ENCODE measurements around the gene SGTA. TPM values are rescaled to one million over a fixed set of nuclear protein-coding genes. Genes with fewer than 3 reads are reported as not detected.

The SGTA gene
- total and polyA plus RNA-seq, 7 donors = 63.4 to 186 (median 99.1) TPM

DNA sequence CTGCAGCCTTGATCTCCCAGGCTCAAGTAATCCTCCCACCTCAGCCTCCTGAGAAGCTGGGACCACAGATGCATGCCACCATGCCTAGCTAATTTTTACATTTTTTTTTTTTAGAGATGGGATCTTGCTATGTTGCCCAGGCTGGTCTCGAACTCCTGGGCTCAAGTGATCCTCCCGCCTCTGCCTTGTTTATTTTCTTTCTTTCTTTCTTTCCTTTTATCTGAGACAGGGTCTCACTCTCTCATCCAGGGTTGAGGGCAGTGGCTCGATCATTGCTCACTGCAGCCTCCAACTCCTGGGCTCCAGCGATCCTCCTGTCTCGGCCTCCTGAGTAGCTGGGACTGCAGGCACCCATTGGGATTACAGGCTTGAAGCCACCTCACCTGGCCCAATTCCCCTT lies 76.8 kb downstream of the SGTA start:
- H3K27ac ChIP-seq = no peak overlapping the region
- H3K27me3 ChIP-seq (ENCODE audit: insufficient read depth in 3 of 3, low read length in 2 of 3) = peaks cover 0 to 2% (median 0%) of the 10 kb centered on the region in 3 donors
- intact Hi-C loops (cut with DNase I) = no loop called here
- H3K4me3 ChIP-seq = no peak overlapping the region
- TF ChIP-seq, protein P1, sequence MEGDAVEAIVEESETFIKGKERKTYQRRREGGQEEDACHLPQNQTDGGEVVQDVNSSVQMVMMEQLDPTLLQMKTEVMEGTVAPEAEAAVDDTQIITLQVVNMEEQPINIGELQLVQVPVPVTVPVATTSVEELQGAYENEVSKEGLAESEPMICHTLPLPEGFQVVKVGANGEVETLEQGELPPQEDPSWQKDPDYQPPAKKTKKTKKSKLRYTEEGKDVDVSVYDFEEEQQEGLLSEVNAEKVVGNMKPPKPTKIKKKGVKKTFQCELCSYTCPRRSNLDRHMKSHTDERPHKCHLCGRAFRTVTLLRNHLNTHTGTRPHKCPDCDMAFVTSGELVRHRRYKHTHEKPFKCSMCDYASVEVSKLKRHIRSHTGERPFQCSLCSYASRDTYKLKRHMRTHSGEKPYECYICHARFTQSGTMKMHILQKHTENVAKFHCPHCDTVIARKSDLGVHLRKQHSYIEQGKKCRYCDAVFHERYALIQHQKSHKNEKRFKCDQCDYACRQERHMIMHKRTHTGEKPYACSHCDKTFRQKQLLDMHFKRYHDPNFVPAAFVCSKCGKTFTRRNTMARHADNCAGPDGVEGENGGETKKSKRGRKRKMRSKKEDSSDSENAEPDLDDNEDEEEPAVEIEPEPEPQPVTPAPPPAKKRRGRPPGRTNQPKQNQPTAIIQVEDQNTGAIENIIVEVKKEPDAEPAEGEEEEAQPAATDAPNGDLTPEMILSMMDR (IDR thresholded peaks at IDR 0.05) = no peak
- ATAC-seq (no peak), DNase-seq (no peak)
- H3K9me3 ChIP-seq = no peaks in the 10 kb centered on the region
- no peaks in the 10 kb centered on the region for H3K4me1 ChIP-seq
- WGBS, 3 donors = 91 to 96% (median 94%) methylated on average over 5 of the region's 5 CpGs
- no peaks in the 10 kb centered on the region for H3K36me3 ChIP-seq (ENCODE audit: insufficient read depth in 1 of 2, low read depth in 1 of 2)

Other genes starting within 250 kb of the SGTA start
- 1 to 10 TPM; 1.2 to 5.4 (median 2.3) TPM for gene GNG7, start 80.6 kb downstream of the SGTA start, total RNA-seq
- gene GNG7, start 80.6 kb downstream of the SGTA start, polyA plus RNA-seq = under 1 TPM; 0.48 to 0.73 (median 0.58) TPM
- 10 to 100 TPM in 1 of 4 donors, 1 to 10 TPM in 3; 1.1 to 29.9 (median 4.5) TPM for gene DIRAS1, start 61.9 kb downstream of the SGTA start, total RNA-seq
- gene DIRAS1, start 61.9 kb downstream of the SGTA start, polyA plus RNA-seq = 1 to 10 TPM in 1 of 3 donors, under 1 TPM in 2; 0.13 to 5.7 (median 0.15) TPM
- 10 to 100 TPM; 16.9 to 26.8 (median 20.0) TPM for gene SLC39A3, start 43.3 kb downstream of the SGTA start, total RNA-seq
- gene SLC39A3, start 43.3 kb downstream of the SGTA start, polyA plus RNA-seq = 10 to 100 TPM; 28.4 to 70.1 (median 32.6) TPM
- gene THOP1, start 2.2 kb upstream of the SGTA start, total RNA-seq = 10 to 100 TPM; 46.0 to 60.2 (median 55.9) TPM
- 10 to 100 TPM; 58.3 to 92.2 (median 85.9) TPM for gene THOP1, start 2.2 kb upstream of the SGTA start, polyA plus RNA-seq
- 1 to 10 TPM; 3.5 to 6.5 (median 4.5) TPM for gene ZNF554, start 36.6 kb upstream of the SGTA start, total RNA-seq
- gene ZNF554, start 36.6 kb upstream of the SGTA start, polyA plus RNA-seq = 1 to 10 TPM; 1.8 to 5.2 (median 3.6) TPM
- gene ZNF555, start 58.2 kb upstream of the SGTA start, total RNA-seq = 10 to 100 TPM in 2 of 4 donors, 1 to 10 TPM in 2; 2.9 to 16.0 (median 8.5) TPM
- gene ZNF555, start 58.2 kb upstream of the SGTA start, polyA plus RNA-seq = 1 to 10 TPM; 1.7 to 2.4 (median 1.9) TPM
- 10 to 100 TPM in 2 of 4 donors, under 1 TPM in 2; 0.57 to 15.6 (median 5.8) TPM for gene ZNF556, start 84.1 kb upstream of the SGTA start, total RNA-seq
- gene ZNF556, start 84.1 kb upstream of the SGTA start, polyA plus RNA-seq = 1 to 10 TPM in 1 of 3 donors, under 1 TPM in 2; 0.24 to 7.7 (median 0.69) TPM
- 1 to 10 TPM; 1.0 to 1.7 (median 1.3) TPM for gene ZNF57, start 117.7 kb upstream of the SGTA start, total RNA-seq
- gene ZNF57, start 117.7 kb upstream of the SGTA start, polyA plus RNA-seq = 1 to 10 TPM in 1 of 3 donors, under 1 TPM in 2; 0.65 to 1.9 (median 0.77) TPM
- gene ZNF77, start 161.7 kb upstream of the SGTA start, total RNA-seq = 1 to 10 TPM; 1.3 to 2.4 (median 1.3) TPM
- 1 to 10 TPM in 2 of 3 donors, under 1 TPM in 1; 0.84 to 1.9 (median 1.6) TPM for gene ZNF77, start 161.7 kb upstream of the SGTA start, polyA plus RNA-seq
- gene TLE6, start 194.3 kb upstream of the SGTA start, total RNA-seq = under 1 TPM in 3 of 4 donors, not detected in 1; 0.50 to 0.89 (median 0.68) TPM
- gene TLE6, start 194.3 kb upstream of the SGTA start, polyA plus RNA-seq = 1 to 10 TPM in 2 of 3 donors, under 1 TPM in 1; 0.96 to 2.2 (median 1.5) TPM
- 10 to 100 TPM; 28.6 to 42.5 (median 36.1) TPM for gene TLE2, start 246.0 kb upstream of the SGTA start, total RNA-seq
- 10 to 100 TPM; 23.5 to 35.1 (median 31.8) TPM for gene TLE2, start 246.0 kb upstream of the SGTA start, polyA plus RNA-seq

Data from psoas muscle (tissue), 8 donors.